Fibroblast of skin of right biceps (primary cell): ENCODE measurements around the gene EFNB2.

Experiments
- DNase-seq: peaks from one replicate; pipeline ENCODE4 v3.0.0-alpha.2; 2013

The EFNB2 gene

DNA sequence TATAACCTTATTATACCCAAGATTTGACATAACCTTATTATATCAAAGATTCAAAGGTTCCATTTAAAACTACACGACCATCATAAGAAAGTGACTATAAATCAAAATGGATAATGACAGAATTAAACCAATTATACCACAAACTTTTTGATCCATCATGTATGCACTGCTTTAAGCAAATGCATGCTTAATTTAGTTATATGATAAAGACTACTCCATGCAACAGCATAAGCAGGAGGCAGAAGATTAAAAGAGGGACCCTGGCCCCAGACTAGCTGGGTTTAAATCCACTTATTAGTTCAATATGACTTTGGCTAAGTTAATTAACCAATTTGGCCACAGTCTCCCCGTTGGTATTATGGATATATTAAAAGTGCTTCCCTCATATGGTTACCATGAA, 11.4 kb downstream of the EFNB2 start:
- no peak for DNase-seq

DNA sequence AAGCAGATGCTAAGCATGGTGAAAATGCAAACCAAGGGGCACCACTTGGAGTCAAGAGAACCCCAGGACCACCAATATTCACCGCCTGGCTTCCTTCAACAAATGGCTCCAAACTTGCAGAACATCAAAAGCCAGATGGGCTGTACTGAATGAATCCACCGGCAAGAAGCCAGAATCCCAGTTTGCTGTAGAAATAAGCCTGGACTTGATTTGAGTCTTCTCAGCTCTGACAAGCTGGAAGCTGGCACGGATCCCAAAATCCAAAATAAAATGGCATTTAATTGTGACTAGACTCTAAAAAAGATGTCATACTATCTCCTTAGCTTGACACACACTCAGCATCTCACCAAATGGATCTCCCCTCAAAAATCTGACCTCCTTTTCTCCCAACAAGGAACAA, 11.9 kb downstream of the EFNB2 start:
- DNase-seq, result peak; percentile 67

DNA sequence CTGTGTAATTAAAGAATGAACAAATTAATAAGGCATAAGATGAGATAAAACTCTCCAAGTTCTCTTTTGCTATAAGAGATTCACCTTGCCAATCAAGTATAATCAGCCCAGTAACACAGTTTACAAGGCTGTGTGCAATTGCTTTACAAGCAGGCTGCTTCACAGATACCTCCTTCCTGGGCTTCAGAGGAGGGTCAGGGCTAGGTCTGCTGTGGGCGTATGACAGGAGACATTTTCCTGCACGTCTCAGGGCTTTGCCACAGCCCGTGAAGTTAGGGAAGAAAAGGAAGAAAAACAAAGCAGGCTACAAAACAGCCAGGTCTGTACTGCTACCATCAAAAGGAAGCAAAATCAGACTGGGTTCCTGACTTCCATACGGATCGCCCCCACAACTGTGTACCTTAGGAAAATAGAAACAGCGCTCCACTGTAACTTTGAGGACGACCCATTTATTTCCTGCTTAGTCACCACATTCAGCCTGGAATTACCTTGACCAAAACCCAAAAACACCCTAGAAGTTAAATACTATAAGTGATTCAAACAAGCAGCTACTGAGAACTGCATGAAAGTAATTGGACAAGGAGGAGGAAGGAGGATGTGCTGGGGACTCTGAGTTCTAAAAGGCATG, 12.4 kb downstream of the EFNB2 start:
- no peak for DNase-seq

DNA sequence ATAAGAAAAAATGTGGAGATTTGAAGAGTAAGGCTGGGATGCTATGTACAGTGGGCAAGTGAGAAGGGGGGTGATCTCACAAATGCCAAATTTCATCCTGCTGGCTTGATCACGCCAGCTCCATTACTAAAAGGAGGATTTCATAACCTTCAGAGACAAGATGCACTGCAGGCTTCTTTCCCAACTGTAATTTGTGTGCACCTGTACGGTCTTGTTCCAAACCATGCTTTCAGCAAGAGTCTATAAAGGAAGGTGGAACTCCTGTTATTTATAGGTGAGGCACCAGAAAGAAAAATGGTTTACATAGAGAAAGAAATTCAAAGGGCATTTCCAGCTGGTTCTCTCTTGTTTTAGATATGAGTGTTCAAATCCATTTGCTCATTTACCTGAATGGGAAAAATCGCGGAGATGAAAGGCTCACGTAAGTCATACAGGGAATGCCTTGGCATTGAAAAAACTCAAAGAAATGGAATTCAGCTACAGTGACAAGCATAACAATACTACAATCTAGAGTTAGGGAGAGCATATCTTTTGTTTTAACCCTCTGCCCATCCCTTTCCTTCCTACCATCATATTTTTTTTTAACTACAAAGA, 13.3 kb downstream of the EFNB2 start:
- DNase-seq, result no peak

DNA sequence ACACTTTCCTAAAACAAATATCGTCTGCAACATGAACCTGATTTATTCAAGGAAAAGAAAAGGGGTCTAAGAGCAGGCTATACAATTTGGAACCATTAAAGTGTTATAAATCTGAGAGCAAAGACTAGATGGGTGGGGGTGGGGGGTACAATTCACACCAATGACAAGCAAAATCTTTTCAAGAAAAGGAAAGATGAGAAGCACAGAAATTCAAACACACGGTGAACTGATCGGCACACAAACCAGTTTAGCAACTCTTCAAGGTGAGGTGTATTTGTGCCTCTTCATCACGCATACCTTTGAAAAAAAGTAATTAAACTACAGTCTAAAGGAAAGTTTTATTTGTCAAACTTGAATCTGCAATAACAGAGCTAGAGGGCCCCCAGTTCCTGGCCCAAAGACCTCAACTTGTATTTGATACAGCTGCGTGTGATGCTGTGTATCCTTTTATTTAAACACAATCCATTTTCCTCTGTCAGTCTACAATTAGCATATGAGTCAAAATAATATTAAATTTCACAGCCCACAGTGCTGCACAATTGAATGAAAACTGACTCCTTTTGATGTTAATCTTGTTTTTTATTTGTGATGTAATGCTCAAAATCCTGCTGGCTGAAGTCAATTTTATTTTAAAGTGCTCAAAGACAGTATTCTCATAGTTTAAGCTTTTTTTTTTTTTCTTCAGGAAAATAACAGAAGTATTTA, 14.2 kb downstream of the EFNB2 start:
- DNase-seq, result no peak

DNA sequence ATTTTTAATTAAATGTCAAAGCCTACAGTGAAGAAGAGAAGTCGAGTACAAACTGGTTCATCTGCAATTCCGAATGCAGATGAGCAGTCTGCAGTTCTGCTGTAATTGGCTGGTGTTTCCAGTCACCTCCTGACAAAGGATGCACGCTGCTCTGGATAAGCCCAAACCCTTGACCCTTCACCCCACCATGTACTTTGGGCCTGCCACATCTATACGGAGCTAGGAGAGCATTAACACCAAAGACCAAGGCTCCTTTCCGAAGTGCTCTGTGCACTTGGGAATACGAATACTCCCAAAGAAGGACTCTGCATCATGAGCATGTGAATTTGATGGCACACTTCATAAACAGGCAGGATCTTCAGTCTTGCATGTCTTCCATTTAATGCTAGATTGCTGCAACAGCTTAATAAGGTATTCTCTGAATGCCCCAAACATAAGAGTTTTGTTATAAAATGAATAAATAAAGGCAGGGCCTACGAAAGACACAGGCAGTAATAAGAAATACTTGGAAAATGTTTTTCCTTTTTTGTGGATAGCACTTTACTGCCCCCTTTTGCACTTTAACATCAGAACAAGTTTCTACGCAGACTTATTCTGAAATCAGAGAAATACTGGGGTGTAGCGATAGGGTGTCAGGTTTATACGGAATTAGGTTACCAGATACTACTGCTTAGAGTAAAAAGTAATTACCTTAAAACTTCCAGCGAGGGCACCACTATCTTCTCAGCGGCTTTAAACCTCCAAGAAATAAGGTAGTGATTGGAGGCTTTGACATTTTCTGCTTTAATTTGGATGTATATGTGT, 15.0 kb downstream of the EFNB2 start:
- peak; percentile 62 for DNase-seq

DNA sequence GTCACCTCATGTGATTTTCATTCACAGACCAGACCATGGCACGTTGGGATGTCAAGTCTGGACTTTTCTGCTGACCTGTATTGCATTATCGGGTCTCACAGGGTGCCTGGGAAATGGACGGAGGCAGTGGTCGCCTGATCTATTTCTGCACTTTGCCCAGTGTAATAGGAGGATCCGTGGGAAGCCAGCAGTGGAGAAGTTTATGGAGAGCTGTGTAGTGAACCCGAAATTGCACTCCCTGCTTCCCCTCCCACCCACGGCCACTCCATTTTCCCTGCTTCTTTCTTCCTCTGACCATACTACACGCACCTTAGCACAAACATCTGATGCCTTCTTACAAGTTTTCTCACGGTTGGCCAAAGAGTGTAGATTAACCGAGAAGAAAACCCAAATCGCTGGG, 16.9 kb downstream of the EFNB2 start:
- DNase-seq, result no peak

DNA sequence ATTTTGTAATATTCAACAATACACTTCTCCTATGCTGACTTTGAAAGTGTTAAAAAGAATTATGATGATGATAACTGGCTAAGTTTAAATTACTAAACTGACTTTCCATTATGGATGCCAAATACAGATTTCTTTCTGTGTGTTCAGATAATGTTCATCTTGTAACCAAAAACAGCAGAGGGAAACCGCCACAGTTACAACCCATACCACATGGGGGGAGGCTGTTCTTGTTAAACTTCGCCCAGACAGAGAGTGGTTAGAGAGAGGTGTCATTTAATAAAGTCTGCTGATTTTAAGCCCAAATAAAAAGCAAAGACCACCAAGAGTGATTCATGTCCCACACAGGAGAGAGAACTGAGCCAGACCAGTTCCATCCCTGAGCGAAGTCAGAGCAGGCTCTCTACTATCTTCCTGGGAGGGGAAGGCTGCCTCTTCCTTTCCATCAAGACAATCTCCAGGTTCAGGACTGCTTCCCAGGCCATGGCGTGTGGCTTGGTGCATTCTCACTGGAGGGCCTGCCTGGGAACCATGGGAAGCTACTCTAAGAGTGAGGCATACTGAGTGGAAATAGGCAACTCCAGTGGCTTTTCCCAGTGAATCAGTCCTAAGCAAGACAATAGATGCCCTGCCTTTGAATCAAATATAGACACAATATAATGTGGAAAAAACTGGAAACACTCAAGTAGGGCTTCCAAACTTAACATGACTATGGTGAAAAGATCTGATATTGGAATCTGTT, 18.2 kb downstream of the EFNB2 start:
- peak; percentile 54 for DNase-seq

DNA sequence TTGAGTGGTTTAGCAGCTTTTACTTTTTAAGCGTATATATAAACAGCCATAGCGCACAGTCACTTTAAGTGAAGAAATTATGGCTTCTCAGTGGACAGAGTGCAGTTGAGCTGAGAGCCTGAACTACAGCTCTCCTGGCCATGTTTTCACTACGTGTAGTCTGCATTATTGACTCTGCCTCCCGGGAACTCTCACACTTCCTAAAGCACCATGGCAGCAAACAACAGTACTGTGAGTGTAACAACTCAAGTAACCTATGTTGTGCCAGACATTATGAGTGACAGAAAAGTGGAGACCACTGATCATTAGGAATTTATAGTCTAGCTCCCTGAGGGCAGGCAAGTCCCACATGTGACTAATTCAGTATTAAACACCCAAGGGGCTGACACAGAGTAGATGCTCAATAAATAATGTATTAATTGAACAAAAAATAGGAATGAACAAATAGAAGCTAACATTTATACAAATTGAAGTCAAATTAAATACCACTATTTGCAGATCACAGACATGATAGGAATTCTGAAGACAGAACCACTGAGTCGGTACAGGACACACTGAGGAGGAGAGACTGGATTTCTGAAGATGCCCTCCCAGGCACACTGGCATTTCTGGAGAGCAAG, 19.7 kb downstream of the EFNB2 start:
- DNase-seq, result no peak

DNA sequence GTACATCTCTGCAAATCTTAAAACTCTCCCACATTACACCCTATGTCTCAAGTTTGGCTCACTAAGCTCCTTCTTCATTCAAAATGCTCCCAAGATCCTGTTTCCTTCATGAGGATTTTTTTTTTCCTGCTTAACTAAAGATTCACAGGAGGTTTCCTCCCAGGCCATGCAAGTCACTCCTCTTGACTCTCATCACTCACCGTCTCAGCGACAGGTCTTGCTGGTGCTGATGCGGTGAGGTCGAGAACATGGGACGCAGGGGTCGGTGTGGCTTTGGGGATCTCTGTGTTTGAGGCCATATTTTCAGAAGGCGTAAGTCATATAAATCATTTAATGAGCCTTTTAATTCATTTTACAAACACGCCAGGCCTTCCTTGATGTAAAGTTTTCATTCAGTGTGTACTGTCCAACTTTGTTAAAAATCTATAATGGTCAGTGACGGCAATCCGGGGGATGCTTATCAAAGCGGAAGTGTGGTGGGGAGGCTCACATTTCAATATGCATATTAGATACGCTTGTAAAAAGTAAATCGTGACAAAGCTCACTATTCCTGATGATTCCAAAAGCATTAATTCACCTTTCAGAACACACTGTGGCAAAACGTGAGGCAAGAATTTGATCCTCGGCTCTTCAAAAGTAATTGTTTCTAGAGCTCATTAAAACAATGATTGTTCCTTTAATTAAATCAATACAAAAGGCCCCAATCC, 20.4 kb downstream of the EFNB2 start:
- no peak for DNase-seq

DNA sequence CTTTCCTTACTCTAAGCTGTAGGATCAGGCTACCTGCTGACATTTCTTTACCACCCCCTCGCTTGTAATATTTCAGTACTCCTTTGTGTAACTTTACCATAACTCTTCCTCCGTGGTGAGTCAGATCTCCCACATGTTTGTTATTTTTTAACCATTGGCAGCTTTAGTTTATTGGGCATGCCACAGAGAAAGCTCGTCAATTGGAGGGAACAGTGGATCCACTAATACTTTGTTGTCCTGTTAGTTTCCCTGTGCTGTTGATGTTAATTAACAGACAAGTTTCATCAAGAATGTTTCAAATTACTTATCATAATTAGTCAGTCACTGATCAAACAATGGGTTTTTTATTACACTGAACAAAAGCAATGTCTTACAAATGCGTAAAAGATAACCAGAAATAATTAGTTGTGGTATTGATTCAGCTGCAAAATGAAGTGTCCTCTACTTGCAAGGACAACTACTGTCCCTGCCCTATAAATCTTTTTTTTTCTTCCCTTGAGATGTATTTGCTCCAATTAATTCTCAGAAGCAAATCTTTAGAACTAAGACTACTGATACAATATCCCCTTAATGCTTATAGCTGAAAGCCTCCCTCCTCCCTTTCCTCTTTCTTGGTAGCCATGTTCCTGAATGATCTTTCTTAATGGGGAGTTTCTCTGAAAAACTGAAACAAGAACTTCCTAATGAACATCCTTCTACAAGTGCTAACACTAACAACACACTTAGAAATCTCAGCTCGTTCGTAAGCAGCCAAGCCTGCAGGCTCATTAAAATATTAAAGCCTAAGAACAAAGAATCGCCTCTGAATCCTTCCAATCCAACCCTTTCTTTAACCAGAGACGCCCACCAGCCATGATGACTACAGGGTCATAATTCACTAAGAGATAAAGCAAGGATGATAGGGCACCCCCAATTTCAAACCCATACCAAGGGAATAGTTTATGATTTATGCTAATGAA, 22.2 kb downstream of the EFNB2 start:
- peak; percentile 60 for DNase-seq

DNA sequence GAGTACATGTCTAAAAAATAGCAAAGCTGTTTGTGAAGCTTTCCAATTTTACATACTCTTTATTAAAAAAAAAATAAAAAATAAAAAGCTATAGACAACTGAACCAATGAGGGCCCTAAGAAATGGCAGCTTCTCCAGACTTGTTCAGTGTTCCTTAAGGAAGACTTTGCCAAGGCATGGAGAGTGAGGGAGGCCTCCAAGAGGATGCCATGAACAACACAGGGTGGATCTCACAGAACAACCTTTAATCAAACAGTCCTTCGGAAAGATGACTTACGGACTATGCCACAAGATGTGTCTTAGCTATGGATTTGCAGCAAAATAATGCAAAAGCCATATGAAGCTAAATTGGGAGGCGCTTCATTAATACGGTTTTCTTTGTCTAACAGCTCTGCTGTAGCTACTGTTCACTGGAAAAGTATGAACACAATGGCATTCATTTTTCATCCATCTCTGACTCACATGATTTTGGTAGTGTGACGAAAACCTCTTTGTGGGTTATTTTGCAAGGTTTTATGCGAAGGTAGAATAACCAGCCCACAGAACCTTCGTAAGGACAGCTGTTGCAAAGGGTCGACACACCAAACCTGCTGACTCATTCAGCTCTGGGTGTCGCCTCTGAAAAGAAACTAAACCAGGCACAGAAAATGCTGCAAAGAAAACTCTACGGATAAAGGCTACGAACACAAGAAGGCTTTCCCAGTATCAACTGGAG, 27.7 kb downstream of the EFNB2 start:
- DNase-seq, result peak; percentile 97

DNA sequence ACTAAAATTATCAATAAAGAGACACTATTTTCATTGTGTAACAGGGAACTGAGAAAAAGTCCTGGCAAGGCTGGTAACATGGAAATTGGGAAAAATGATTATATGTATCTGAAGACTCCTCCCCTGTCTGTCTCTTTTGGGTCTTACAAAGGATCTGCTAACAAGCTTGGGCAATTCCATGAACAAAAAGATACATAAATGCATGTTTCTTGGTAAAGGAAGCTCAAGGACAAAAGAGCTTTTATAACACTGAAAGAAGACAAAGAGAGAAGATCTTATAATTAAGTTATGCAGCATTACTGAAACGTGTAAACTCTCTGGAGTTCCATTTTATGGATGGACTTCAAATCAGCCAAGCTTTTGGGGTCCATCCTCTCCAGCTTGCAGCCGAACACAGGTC, 29.2 kb downstream of the EFNB2 start:
- no peak for DNase-seq

DNA sequence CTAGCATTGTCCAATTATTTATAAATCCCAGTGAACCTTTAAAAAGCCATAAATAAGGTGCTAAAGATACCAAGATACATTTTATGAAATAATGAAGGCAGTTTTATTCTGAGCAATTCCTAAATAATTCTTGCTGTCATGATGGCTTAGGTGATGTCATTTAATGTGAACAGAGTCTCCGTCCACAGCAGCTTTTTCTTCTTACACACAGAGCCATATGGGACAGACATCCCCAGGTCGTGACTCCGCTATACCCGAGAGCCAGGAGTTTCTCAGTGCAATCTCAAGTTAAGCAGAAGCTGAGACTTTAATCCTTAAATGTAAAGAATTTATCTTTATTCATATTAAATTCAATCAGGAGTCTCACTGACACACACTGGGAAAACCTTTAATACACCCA, 29.7 kb downstream of the EFNB2 start:
- DNase-seq, result no peak

DNA sequence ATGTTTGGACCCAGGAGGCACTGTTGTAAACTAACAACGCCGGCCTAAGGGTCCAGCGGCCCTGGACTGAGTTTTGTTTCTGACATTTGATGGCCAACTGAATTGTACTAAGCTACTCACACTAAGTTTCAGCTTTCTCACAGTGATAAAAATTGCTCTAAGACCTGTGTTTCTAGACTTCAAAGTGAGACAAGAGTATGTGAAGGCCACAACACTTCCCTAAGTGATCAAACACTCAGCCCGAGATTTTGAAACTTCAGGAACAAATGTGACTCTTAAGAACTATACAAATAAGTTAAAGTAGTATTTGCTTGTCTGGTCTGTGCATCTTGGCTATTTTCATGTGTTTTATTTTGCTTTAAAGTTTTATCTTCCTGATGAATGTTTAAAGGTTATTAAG, 30.2 kb downstream of the EFNB2 start:
- DNase-seq, result no peak

DNA sequence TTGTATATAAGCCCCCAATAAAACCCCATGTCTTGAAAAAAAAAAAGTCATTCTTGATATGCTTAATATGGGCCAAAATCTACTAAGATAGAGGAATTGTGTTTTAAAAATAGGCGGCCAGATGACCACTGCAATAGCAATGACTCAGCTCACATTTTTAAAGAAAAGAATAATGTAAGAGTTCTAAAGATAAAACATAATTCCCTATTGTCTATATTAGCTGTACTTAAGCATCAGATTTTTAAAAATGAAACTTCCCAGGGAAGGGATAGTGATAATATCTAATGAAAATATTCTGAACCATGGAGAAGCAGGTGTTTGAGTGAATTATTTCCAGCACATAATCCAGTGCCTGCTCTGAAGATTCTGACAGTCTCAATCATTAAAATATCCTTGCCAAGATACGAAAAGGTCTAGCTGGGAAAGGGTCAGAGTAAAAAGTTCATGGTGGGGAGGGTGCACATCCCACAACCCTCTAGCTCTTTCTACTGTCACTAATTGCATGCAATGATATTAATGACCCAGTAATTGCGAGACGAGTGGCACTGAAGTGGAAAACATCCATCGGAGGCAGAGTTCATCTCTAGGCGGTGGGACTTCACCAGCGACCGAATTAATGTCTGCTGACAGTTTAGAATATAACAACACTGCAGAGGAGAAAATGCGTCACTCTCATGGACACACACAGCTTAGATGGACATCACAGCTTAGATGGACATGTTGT, 31.6 kb downstream of the EFNB2 start:
- no peak for DNase-seq

DNA sequence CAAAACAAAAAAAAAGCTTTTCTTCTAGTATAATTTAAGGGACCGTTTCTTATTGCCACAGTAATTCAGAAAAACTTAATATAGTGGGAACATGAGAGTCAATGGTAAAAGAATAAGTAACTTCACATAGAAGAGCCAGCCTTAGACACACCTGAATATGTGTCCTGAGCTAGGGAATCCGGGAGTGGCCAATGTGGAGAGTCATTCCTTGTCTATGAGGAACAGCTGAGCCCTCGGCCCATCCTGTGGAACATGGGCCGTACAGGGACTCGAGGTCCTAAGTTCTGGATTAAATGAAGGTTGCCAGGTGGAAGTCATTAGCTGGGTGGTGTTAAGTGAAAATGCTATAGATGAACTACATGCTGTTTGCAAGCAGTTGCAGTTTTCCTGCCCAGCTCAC, 32.2 kb downstream of the EFNB2 start:
- no peak for DNase-seq

DNA sequence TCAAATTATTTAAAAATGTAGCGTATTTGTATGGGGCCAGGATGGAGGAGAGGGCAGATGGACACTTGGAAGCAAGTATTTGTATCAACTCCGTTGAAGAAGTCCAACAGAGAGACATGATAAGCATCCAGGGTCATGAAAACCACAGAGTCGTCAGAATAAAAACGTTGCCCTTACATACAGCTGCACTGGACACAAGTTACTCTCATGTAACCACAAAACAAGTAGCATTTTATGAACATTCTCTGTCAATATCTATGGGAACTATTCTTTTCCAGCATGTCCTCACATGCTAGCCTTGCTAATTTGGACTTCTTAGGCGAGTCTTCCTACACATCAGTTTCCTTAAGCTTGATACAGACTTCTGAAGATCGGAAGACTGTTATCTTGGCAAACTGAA, 35.0 kb downstream of the EFNB2 start:
- DNase-seq, result no peak

DNA sequence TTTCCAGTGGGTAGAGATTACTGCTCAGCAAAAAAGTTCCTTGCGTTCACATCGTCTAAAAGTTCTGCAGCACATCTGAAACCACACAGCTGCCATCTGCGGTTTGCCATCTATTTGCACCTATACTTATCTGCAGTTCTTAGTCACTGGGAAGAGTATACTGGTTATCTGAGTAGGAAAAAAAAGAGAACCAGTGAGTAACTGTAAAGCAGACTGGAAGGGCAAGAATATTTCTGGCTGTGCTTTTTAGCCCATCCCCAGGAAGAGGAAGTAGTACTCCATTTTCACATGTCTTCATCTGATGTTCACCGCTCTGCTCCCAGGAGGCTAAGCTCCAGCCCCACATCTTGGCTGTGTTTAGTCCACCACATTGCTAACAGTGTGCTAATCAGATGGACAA, 35.6 kb downstream of the EFNB2 start:
- peak; percentile 68 for DNase-seq
